ENCODE measurements around the gene CNGA2.
"Not testable (repeated sequence)": the region's sequence is repeated elsewhere in the genome, so short reads cannot be mapped to it uniquely, and the experiment has no call there.

The CNGA2 gene
- total RNA-seq = 0 to 0.06 (median 0) reads per million in 9 experiments

- H3K27ac Mint-ChIP-seq = no peak within 1 kb of the TSS
- no peaks in the 10 kb centered on the region for H3K9me3 Mint-ChIP-seq
- no peak within 1 kb of the TSS for H3K4me3 Mint-ChIP-seq
- H3K36me3 Mint-ChIP-seq (ENCODE audit: insufficient read depth) = no peaks in the 10 kb centered on the region
- peaks cover 7 to 31% of the 10 kb centered on the region in 2 donors for H3K27me3 Mint-ChIP-seq
- DNase-seq (no peak), ATAC-seq (replicated peaks) (no peak)
- H3K4me1 Mint-ChIP-seq (ENCODE audit: low read depth in 2 of 2) = no peaks in the 10 kb centered on the region
These were observed at the start of gene CNGA2 for GRCh38 chrX:151734446-151734845. Gene CNGA2 (plus strand): TSS chrX:151734746. CDS start chrX:151738484, 3,738 bp downstream.

GRCh38 chrX:151687635-151688034 is 46.9 kb upstream of the CNGA2 start:
- H3K36me3 Mint-ChIP-seq (ENCODE audit: insufficient read depth) = no peaks in the 10 kb centered on the region
- H3K27me3 Mint-ChIP-seq = peaks cover 9% of the 10 kb centered on the region in 2 donors
- H3K4me3 Mint-ChIP-seq = no peak overlapping the region
- H3K9me3 Mint-ChIP-seq = no peaks in the 10 kb centered on the region
- DNase-seq (no peak), ATAC-seq (replicated peaks) (no peak)
- peak overlapping the region in 1 of 2 donors; percentile 11 for H3K27ac Mint-ChIP-seq
- no peaks in the 10 kb centered on the region for H3K4me1 Mint-ChIP-seq (ENCODE audit: low read depth in 2 of 2)

DNA sequence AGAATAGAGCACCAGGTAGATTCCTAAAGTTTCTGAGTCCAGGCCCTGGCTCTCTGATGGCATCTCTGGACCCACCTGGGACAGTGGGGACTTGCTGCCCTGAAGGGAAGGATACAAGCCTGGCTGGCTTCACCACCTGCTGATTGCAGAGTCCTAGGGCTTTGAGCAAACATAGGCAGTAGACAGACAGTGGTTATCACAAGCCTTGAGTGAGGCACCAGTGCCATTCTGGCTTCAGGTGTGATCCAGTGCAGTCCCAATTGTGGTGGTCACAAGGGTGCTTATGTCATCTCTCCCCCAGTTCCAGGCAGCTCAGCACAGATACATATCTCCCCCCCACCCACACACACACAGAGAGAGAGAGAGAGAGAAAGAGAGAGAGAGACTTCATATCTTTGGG is 45.9 kb upstream of the CNGA2 start:
- H3K27ac Mint-ChIP-seq = no peak overlapping the region
- no peaks in the 10 kb centered on the region for H3K27me3 Mint-ChIP-seq
- no peak overlapping the region for H3K4me3 Mint-ChIP-seq
- H3K4me1 Mint-ChIP-seq (ENCODE audit: low read depth in 2 of 2) = no peaks in the 10 kb centered on the region
- peaks cover 2% of the 10 kb centered on the region for H3K36me3 Mint-ChIP-seq (ENCODE audit: insufficient read depth)
- no peaks in the 10 kb centered on the region for H3K9me3 Mint-ChIP-seq
- ATAC-seq (replicated peaks) = no peak
- DNase-seq = no peak

DNA sequence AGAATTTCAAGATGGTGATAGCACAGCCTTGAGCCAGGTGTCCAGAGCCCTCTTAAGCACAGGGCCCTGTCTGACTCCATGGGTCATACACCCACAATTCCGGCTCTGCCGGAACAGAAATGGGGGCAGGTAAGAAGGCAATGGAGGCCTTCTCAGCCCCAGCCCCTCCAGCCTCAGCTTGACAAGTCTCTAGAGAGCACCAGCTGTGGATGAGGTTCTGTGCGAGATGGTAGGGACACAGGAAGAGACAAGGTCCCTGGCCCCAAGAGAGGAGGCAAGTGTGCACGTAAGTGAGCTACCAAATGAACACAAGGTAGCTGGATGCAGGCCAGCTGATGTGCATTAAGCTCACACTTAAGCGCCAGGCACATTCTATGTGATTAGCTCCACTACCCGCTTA is 41.7 kb upstream of the CNGA2 start:
- ATAC-seq (replicated peaks) (no peak), DNase-seq (no peak)
- Mint-ChIP-seq H3K4me3 (no peak overlapping the region), H3K36me3 (ENCODE audit: insufficient read depth) (peaks cover 2% of the 10 kb centered on the region), H3K9me3 (no peaks in the 10 kb centered on the region), H3K4me1 (ENCODE audit: low read depth in 2 of 2) (no peaks in the 10 kb centered on the region), H3K27ac (no peak overlapping the region), H3K27me3 (peaks cover 7 to 11% of the 10 kb centered on the region in 2 donors)

DNA sequence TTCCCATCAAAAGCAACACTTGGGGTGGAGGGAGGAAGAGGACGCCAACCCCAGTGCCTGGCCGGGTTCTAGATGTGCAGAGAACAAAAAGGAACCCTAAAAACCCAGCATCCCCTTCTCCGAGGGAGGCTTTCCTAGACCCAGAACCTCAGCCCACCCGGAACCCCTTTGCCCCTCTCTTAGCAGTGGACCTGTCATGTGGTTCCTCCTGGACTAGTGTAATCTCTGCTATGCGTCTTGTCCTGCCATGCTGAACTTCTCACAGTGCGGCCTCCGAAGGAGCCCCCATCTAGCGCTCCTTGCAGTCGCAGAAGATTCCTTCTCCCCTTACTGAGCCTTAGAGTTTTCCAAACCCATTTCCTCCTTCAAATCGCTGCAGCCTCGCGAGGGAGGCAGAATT is 40.4 kb upstream of the CNGA2 start:
- Mint-ChIP-seq H3K36me3 (ENCODE audit: insufficient read depth) (peaks cover 2% of the 10 kb centered on the region), H3K27ac (no peak overlapping the region), H3K9me3 (no peaks in the 10 kb centered on the region), H3K27me3 (peaks cover 7 to 11% of the 10 kb centered on the region in 2 donors), H3K4me3 (no peak overlapping the region), H3K4me1 (ENCODE audit: low read depth in 2 of 2) (no peaks in the 10 kb centered on the region)
- ATAC-seq (replicated peaks) (no peak), DNase-seq (no peak)

- no peak for ATAC-seq (replicated peaks)
- Mint-ChIP-seq H3K4me1 (ENCODE audit: low read depth in 2 of 2) (no peaks in the 10 kb centered on the region), H3K4me3 (no peak within 1 kb of the TSS), H3K27me3 (peaks cover 7 to 11% of the 10 kb centered on the region in 2 donors), H3K36me3 (ENCODE audit: insufficient read depth) (peaks cover 2% of the 10 kb centered on the region), H3K27ac (no peak within 1 kb of the TSS), H3K9me3 (no peaks in the 10 kb centered on the region)
- DNase-seq = no peak
These were observed 39.6 kb upstream of the CNGA2 start, which contains the start of gene PRRG3 for GRCh38 chrX:151694661-151695582. Gene PRRG3 (plus strand): TSS chrX:151695458. CDS start chrX:151698815, 3,357 bp downstream.

DNA sequence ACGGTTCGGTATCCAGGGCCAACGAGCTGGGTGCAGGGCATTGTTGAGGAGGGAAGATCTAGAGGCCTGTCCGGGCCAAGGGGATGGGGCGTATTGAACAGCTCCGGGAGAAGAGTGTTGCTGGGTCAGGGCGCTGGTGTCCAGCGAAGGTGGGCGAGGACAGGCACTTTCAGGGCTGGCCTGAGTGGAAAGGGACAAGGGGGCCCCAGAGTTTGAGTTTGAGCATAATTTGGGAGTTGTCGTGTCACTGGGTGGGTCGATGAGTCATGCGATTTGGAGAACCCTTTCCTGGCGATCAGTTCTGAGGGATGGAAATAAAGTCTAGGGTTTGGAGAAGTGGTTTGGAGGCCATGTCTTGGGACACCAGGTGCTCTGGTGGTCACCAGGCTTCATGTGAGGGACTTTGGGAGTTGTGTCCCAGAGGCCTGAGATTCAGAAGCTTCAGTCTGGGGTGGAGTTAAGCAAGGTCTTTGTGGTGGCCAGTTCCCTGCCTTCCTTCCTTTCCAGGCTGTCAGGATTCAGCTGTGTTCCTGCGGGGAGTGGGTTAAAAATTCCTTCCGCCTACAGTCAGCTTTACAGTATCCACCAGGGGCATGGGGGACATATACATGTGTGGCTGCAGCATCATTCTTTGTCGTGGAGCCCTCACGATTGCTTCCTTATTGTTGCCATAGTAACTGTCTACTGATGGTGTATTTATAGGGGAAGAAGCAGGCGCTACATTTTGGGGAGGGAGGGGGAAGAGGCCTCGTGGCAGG is 38.8 kb upstream of the CNGA2 start:
- no peak for ATAC-seq (replicated peaks)
- no peaks in the 10 kb centered on the region for H3K4me1 Mint-ChIP-seq (ENCODE audit: low read depth in 2 of 2)
- H3K36me3 Mint-ChIP-seq (ENCODE audit: insufficient read depth) = peaks cover 2% of the 10 kb centered on the region
- no peak for DNase-seq
- H3K4me3 Mint-ChIP-seq = no peak overlapping the region
- H3K27ac Mint-ChIP-seq = no peak overlapping the region
- H3K9me3 Mint-ChIP-seq = no peaks in the 10 kb centered on the region
- peaks cover 7 to 11% of the 10 kb centered on the region in 2 donors for H3K27me3 Mint-ChIP-seq

GRCh38 chrX:151697082-151697481 is 37.5 kb upstream of the CNGA2 start:
- not testable (repeated sequence) for H3K36me3 Mint-ChIP-seq (ENCODE audit: insufficient read depth); H3K9me3 Mint-ChIP-seq; H3K4me1 Mint-ChIP-seq (ENCODE audit: low read depth in 2 of 2); H3K4me3 Mint-ChIP-seq; H3K27ac Mint-ChIP-seq; DNase-seq; ATAC-seq (replicated peaks)
- peaks cover 7 to 11% of the 10 kb centered on the region in 2 donors for H3K27me3 Mint-ChIP-seq

- Mint-ChIP-seq H3K36me3 (ENCODE audit: insufficient read depth) (peaks cover 2% of the 10 kb centered on the region), H3K4me1 (ENCODE audit: low read depth in 2 of 2) (no peaks in the 10 kb centered on the region), H3K4me3 (no peak overlapping the region), H3K27me3 (peaks cover 7 to 11% of the 10 kb centered on the region in 2 donors), H3K9me3 (no peaks in the 10 kb centered on the region), H3K27ac (no peak overlapping the region)
- DNase-seq (no peak), ATAC-seq (replicated peaks) (no peak)
These were observed 37.0 kb upstream of the CNGA2 start for GRCh38 chrX:151697522-151697921.

DNA sequence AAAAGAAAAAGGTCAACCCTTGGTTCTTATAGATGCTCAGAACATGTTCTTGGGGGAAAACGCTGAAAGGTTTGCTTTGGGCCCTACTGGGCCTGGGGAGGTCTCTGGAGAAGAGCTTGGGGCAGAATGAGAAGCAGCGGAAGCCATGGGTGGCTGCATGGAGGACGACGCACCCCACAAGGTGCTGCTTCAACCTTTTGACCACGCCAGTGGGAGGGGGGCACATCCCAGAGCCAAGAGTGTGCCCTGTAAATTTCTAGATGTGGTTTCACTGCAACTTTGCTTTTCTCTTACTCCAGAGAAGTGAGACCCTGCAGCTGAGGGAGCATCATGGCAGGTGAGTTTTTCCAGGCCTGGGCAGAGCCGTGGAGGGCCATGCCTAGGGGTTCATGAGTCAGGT is 36.1 kb upstream of the CNGA2 start:
- H3K4me1 Mint-ChIP-seq (ENCODE audit: low read depth in 2 of 2) = no peaks in the 10 kb centered on the region
- no peaks in the 10 kb centered on the region for H3K9me3 Mint-ChIP-seq
- H3K27me3 Mint-ChIP-seq = peaks cover 7 to 11% of the 10 kb centered on the region in 2 donors
- DNase-seq (no peak), ATAC-seq (replicated peaks) (no peak)
- no peak overlapping the region for H3K27ac Mint-ChIP-seq
- no peaks in the 10 kb centered on the region for H3K36me3 Mint-ChIP-seq (ENCODE audit: insufficient read depth)
- no peak overlapping the region for H3K4me3 Mint-ChIP-seq

DNA sequence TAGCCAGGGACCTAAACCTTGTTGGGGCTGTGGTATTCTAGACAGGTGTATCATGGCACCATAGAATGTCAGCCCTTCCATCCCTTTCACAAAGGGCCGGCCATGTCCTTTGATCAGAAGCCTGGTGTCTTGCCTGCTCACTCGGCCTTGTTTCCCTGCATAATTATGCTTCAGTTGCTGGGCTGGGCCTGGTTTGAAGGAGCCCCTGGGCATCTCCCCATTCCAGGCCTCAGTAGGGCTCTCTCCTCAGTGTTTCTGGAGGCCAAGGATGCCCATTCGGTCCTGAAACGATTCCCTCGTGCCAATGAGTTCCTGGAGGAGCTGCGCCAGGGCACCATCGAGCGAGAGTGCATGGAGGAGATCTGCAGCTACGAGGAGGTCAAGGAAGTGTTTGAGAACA is 34.8 kb upstream of the CNGA2 start:
- peaks cover 7 to 11% of the 10 kb centered on the region in 2 donors for H3K27me3 Mint-ChIP-seq
- ATAC-seq (replicated peaks) = no peak
- no peak overlapping the region for H3K4me3 Mint-ChIP-seq
- H3K36me3 Mint-ChIP-seq (ENCODE audit: insufficient read depth) = no peaks in the 10 kb centered on the region
- H3K9me3 Mint-ChIP-seq = no peaks in the 10 kb centered on the region
- no peak overlapping the region for H3K27ac Mint-ChIP-seq
- H3K4me1 Mint-ChIP-seq (ENCODE audit: low read depth in 2 of 2) = no peaks in the 10 kb centered on the region
- no peak for DNase-seq

DNA sequence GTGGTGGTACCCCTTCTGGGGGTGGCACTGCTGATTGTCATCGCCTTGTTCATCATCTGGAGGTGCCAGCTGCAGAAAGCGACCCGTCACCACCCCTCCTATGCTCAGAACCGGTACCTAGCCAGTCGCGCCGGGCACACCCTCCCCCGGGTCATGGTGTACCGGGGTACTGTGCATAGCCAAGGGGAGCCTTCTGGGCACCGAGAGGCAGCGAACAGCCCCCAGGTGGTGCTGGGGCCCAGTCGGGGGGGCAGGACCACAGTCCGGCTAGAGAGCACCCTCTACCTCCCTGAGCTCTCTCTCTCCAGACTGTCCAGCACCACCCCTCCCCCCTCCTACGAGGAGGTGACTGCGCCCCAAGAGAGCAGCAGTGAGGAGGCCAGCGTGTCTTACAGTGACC is 34.0 kb upstream of the CNGA2 start:
- no peak overlapping the region for H3K4me3 Mint-ChIP-seq
- H3K27me3 Mint-ChIP-seq = peaks cover 5 to 6% of the 10 kb centered on the region in 2 donors
- no peak overlapping the region for H3K27ac Mint-ChIP-seq
- no peaks in the 10 kb centered on the region for H3K4me1 Mint-ChIP-seq (ENCODE audit: low read depth in 2 of 2)
- no peak for ATAC-seq (replicated peaks)
- no peaks in the 10 kb centered on the region for H3K9me3 Mint-ChIP-seq
- DNase-seq = no peak
- no peaks in the 10 kb centered on the region for H3K36me3 Mint-ChIP-seq (ENCODE audit: insufficient read depth)

GRCh38 chrX:151701071-151701470 is 33.5 kb upstream of the CNGA2 start:
- ATAC-seq (replicated peaks) (no peak), DNase-seq (no peak)
- no peak overlapping the region for H3K27ac Mint-ChIP-seq
- H3K36me3 Mint-ChIP-seq (ENCODE audit: insufficient read depth) = no peaks in the 10 kb centered on the region
- no peaks in the 10 kb centered on the region for H3K9me3 Mint-ChIP-seq
- H3K4me1 Mint-ChIP-seq (ENCODE audit: low read depth in 2 of 2) = no peaks in the 10 kb centered on the region
- H3K27me3 Mint-ChIP-seq = peaks cover 0 to 2% of the 10 kb centered on the region in 2 donors
- no peak overlapping the region for H3K4me3 Mint-ChIP-seq

Measured in effector memory CD8-positive, alpha-beta T cell (primary cell).